Measurements from ENCODE around the gene OTUD7B.

The OTUD7B gene

DNA sequence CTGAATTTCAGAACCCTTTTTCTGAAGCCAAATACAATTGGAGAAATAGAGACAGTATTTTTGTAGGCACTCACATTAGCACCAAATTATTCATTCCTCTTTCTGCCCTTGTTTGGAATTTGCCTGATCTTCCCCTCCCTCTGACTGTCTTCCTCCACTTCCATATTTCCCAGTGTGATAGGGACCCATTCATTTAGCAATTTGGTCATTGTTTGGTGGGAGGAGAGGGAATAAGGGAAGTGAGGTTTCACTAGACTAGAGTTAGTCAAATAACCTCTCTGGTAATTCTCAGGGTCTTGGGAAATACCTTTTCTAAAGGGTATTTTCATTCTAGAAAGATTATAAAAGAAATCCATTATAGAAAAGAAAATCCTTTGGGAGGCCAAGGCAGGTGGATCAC lies 42.9 kb downstream of the OTUD7B start:
- Histone ChIP-seq H3K9me3 (ENCODE audit: control insufficient read depth, low read length) (no peaks in the 10 kb centered on the region), H3K23ac (ENCODE audit: low read length in 2 of 2) (no peak overlapping the region), H2AK5ac (ENCODE audit: low read length, severe bottlenecking) (no peak overlapping the region), H3K14ac (ENCODE audit: low read length in 2 of 2) (no peak overlapping the region), H3K4me2 (ENCODE audit: low read length, poor library complexity, severe bottlenecking) (no peak overlapping the region), H3K9ac (ENCODE audit: low read length) (no peak overlapping the region), H3K4me3 (ENCODE audit: insufficient read depth in 1 of 2, low read depth in 1 of 2, low read length in 2 of 2) (no peak overlapping the region), H2BK12ac (ENCODE audit: low read length in 2 of 2) (no peak overlapping the region), H4K91ac (ENCODE audit: low read length) (no peak overlapping the region), H3K27ac (ENCODE audit: low read length, poor library complexity, severe bottlenecking) (no peak overlapping the region), H3K4ac (ENCODE audit: low read depth in 1 of 2, low read length in 2 of 2) (no peak overlapping the region), H2AFZ (ENCODE audit: low read depth, low read length) (no peak overlapping the region), H2BK120ac (ENCODE audit: low read depth, low read length) (no peak overlapping the region), H3K27me3 (ENCODE audit: control insufficient read depth in 1 of 2, insufficient read depth in 1 of 2, low read length in 2 of 2) (no peaks in the 10 kb centered on the region), H2BK15ac (ENCODE audit: low read depth, poor library complexity, severe bottlenecking) (no peak overlapping the region), H3K79me1 (replicated peaks; ENCODE audit: low read length, poor library complexity, severe bottlenecking) (peaks cover 27% of the 10 kb centered on the region), H4K8ac (ENCODE audit: low read length) (no peak overlapping the region), H2BK5ac (ENCODE audit: low read depth, low read length, poor library complexity, severe bottlenecking) (no peak overlapping the region), H3K4me1 (ENCODE audit: control insufficient read depth, insufficient read depth, low read depth, low read length) (no peaks in the 10 kb centered on the region), H3K36me3 (ENCODE audit: control insufficient read depth in 1 of 2, insufficient read depth in 2 of 2, low read depth in 1 of 2, low read length in 2 of 2) (peaks cover 41 to 92% of the 10 kb centered on the region in 2 experiments), H3K18ac (ENCODE audit: low read depth in 1 of 2, low read length in 2 of 2) (no peak overlapping the region)
- no peak for DNase-seq

DNA sequence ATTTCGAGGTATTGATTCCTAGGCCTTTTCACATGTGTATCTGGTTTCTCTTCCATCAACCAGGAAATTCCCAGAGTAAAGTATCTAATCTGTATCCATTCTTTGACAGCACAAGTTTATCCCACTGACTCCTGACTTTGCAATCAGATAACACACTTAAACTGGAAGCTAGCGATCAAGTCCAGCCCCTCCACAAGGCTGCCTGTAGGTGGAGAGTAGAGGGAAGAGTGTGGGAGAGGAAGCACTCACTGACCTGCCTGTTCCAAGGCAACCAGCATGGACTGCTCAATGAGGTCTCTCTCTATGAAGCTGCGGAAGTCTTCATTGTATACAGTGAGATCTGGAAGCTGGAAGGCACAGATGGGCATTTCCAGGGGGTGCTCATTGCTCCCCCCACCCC lies 43.5 kb downstream of the OTUD7B start:
- H4K8ac ChIP-seq (ENCODE audit: low read length): no peak overlapping the region
- H2BK120ac ChIP-seq (ENCODE audit: low read depth, low read length): no peak overlapping the region
- H3K4me2 ChIP-seq (ENCODE audit: low read length, poor library complexity, severe bottlenecking): no peak overlapping the region
- no peak overlapping the region for H3K14ac ChIP-seq (ENCODE audit: low read length in 2 of 2)
- H4K91ac ChIP-seq (ENCODE audit: low read length): no peak overlapping the region
- no peak overlapping the region for H3K9ac ChIP-seq (ENCODE audit: low read length)
- H3K18ac ChIP-seq (ENCODE audit: low read depth in 1 of 2, low read length in 2 of 2): no peak overlapping the region
- 88% methylated on average over 2 of the region's 3 CpGs for WGBS
- H3K9me3 ChIP-seq (ENCODE audit: control insufficient read depth, low read length): no peaks in the 10 kb centered on the region
- H3K23ac ChIP-seq (ENCODE audit: low read length in 2 of 2): no peak overlapping the region
- no peak overlapping the region for H2BK15ac ChIP-seq (ENCODE audit: low read depth, poor library complexity, severe bottlenecking)
- H2AK5ac ChIP-seq (ENCODE audit: low read length, severe bottlenecking): no peak overlapping the region
- H3K27ac ChIP-seq (ENCODE audit: low read length, poor library complexity, severe bottlenecking): no peak overlapping the region
- peaks cover 41 to 92% of the 10 kb centered on the region in 2 experiments for H3K36me3 ChIP-seq (ENCODE audit: control insufficient read depth in 1 of 2, insufficient read depth in 2 of 2, low read depth in 1 of 2, low read length in 2 of 2)
- DNase-seq: no peak
- no peak overlapping the region for H3K4me3 ChIP-seq (ENCODE audit: insufficient read depth in 1 of 2, low read depth in 1 of 2, low read length in 2 of 2)
- H3K79me1 ChIP-seq (replicated peaks; ENCODE audit: low read length, poor library complexity, severe bottlenecking): peaks cover 26% of the 10 kb centered on the region
- no peak overlapping the region for H2AFZ ChIP-seq (ENCODE audit: low read depth, low read length)
- H3K27me3 ChIP-seq (ENCODE audit: control insufficient read depth in 1 of 2, insufficient read depth in 1 of 2, low read length in 2 of 2): no peaks in the 10 kb centered on the region
- H3K4ac ChIP-seq (ENCODE audit: low read depth in 1 of 2, low read length in 2 of 2): no peak overlapping the region
- no peak overlapping the region for H2BK12ac ChIP-seq (ENCODE audit: low read length in 2 of 2)
- no peaks in the 10 kb centered on the region for H3K4me1 ChIP-seq (ENCODE audit: control insufficient read depth, insufficient read depth, low read depth, low read length)
- H2BK5ac ChIP-seq (ENCODE audit: low read depth, low read length, poor library complexity, severe bottlenecking): no peak overlapping the region

DNA sequence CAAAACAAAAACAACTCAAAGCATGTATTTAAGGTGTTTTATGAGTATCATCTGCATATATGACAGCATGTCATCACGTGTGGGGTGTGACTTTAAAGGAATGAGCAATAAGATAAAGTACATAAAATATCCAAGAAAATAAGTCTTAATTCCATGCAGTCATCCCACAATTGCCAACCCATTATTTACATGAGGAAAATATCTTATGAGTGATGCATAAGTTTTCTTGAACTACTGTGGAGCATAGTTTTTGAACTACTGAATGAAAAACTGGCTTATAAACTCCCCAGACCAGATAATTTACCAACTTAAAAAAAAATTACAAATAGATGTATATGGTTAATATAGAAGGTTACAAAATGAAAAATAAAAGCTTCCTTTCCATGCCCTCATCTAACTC lies 44.1 kb downstream of the OTUD7B start:
- Histone ChIP-seq H4K8ac (ENCODE audit: low read length) (no peak overlapping the region), H2BK120ac (ENCODE audit: low read depth, low read length) (no peak overlapping the region), H3K4me2 (ENCODE audit: low read length, poor library complexity, severe bottlenecking) (no peak overlapping the region), H3K9me3 (ENCODE audit: control insufficient read depth, low read length) (no peaks in the 10 kb centered on the region), H3K27me3 (ENCODE audit: control insufficient read depth in 1 of 2, insufficient read depth in 1 of 2, low read length in 2 of 2) (no peaks in the 10 kb centered on the region), H3K23ac (ENCODE audit: low read length in 2 of 2) (no peak overlapping the region), H2AK5ac (ENCODE audit: low read length, severe bottlenecking) (no peak overlapping the region), H3K27ac (ENCODE audit: low read length, poor library complexity, severe bottlenecking) (no peak overlapping the region), H3K14ac (ENCODE audit: low read length in 2 of 2) (no peak overlapping the region), H2BK15ac (ENCODE audit: low read depth, poor library complexity, severe bottlenecking) (no peak overlapping the region), H3K36me3 (ENCODE audit: control insufficient read depth in 1 of 2, insufficient read depth in 2 of 2, low read depth in 1 of 2, low read length in 2 of 2) (peaks cover 42 to 91% of the 10 kb centered on the region in 2 experiments), H3K4me1 (ENCODE audit: control insufficient read depth, insufficient read depth, low read depth, low read length) (no peaks in the 10 kb centered on the region), H3K18ac (ENCODE audit: low read depth in 1 of 2, low read length in 2 of 2) (no peak overlapping the region), H2BK12ac (ENCODE audit: low read length in 2 of 2) (no peak overlapping the region), H3K4ac (ENCODE audit: low read depth in 1 of 2, low read length in 2 of 2) (no peak overlapping the region), H3K79me1 (replicated peaks; ENCODE audit: low read length, poor library complexity, severe bottlenecking) (peaks cover 22% of the 10 kb centered on the region), H3K9ac (ENCODE audit: low read length) (no peak overlapping the region), H3K4me3 (ENCODE audit: insufficient read depth in 1 of 2, low read depth in 1 of 2, low read length in 2 of 2) (no peak overlapping the region), H2AFZ (ENCODE audit: low read depth, low read length) (no peak overlapping the region), H4K91ac (ENCODE audit: low read length) (no peak overlapping the region), H2BK5ac (ENCODE audit: low read depth, low read length, poor library complexity, severe bottlenecking) (no peak overlapping the region)
- DNase-seq: no peak
- no CpG with 5 or more reads among the region's 1 CpG for WGBS

DNA sequence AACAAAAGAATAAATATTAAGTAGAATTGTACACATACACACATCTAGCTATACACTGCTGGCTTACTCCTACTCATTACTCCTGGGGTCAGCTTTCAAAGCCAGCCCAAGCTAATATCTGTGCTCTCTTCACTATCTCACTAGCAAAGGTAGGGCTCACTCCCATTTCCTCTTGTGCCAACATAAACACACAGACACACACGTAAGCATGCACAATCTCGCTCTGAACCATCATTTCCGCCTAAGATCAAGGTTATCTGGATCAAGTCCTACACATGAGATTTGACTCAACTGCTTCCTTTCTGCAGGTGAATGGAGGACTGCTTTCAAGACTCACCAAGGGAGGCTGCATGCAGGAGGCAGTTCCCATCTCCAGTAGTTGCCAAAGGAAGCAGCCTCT lies 45.1 kb downstream of the OTUD7B start:
- no peaks in the 10 kb centered on the region for H3K4me1 ChIP-seq (ENCODE audit: control insufficient read depth, insufficient read depth, low read depth, low read length)
- no peak overlapping the region for H2BK120ac ChIP-seq (ENCODE audit: low read depth, low read length)
- H2BK15ac ChIP-seq (ENCODE audit: low read depth, poor library complexity, severe bottlenecking): no peak overlapping the region
- no peak overlapping the region for H4K91ac ChIP-seq (ENCODE audit: low read length)
- no peak overlapping the region for H3K23ac ChIP-seq (ENCODE audit: low read length in 2 of 2)
- H3K9ac ChIP-seq (ENCODE audit: low read length): no peak overlapping the region
- H2BK12ac ChIP-seq (ENCODE audit: low read length in 2 of 2): no peak overlapping the region
- no peak overlapping the region for H3K4me2 ChIP-seq (ENCODE audit: low read length, poor library complexity, severe bottlenecking)
- no peak overlapping the region for H3K14ac ChIP-seq (ENCODE audit: low read length in 2 of 2)
- H2AFZ ChIP-seq (ENCODE audit: low read depth, low read length): no peak overlapping the region
- H3K27me3 ChIP-seq (ENCODE audit: control insufficient read depth in 1 of 2, insufficient read depth in 1 of 2, low read length in 2 of 2): no peaks in the 10 kb centered on the region
- H3K4ac ChIP-seq (ENCODE audit: low read depth in 1 of 2, low read length in 2 of 2): no peak overlapping the region
- H3K79me1 ChIP-seq (replicated peaks; ENCODE audit: low read length, poor library complexity, severe bottlenecking): peaks cover 24% of the 10 kb centered on the region
- WGBS: 90% methylated on average over 3 of the region's 3 CpGs
- no peak overlapping the region for H3K4me3 ChIP-seq (ENCODE audit: insufficient read depth in 1 of 2, low read depth in 1 of 2, low read length in 2 of 2)
- no peaks in the 10 kb centered on the region for H3K9me3 ChIP-seq (ENCODE audit: control insufficient read depth, low read length)
- no peak overlapping the region for H3K18ac ChIP-seq (ENCODE audit: low read depth in 1 of 2, low read length in 2 of 2)
- DNase-seq: no peak
- H2AK5ac ChIP-seq (ENCODE audit: low read length, severe bottlenecking): no peak overlapping the region
- H2BK5ac ChIP-seq (ENCODE audit: low read depth, low read length, poor library complexity, severe bottlenecking): no peak overlapping the region
- peaks cover 40 to 90% of the 10 kb centered on the region in 2 experiments for H3K36me3 ChIP-seq (ENCODE audit: control insufficient read depth in 1 of 2, insufficient read depth in 2 of 2, low read depth in 1 of 2, low read length in 2 of 2)
- no peak overlapping the region for H3K27ac ChIP-seq (ENCODE audit: low read length, poor library complexity, severe bottlenecking)
- H4K8ac ChIP-seq (ENCODE audit: low read length): no peak overlapping the region
